CD4-positive, CD25-positive, alpha-beta regulatory T cell (primary cell): ENCODE measurements around the gene GK2. TPM values are rescaled to one million over a fixed set of nuclear protein-coding genes. Genes with fewer than 3 reads are reported as not detected.

Experiments used
- ATAC-seq, 2 donors: fragments of 150-1000 bp; cut with Tn5 transposase; one replicate each; pipeline ENCODE4 v1.10.0; 2021; ENCODE audit warnings: low read depth in 2 of 2, moderate number of reproducible peaks in 2 of 2, moderate library complexity in 1 of 2
- DNase-seq, 3 donors: peaks; one replicate each; pipeline versions ENCODE4 v3.0.0 to v3.0.0-alpha.2; 2012 to 2022; ENCODE audit warnings: mixed read lengths in 1 of 3
- H3K27ac ChIP-seq: one replicate; pipeline ENCODE4 v1.7.0; 2013; ENCODE audit warnings: mild to moderate bottlenecking, low read length; ENCODE audit not compliant: insufficient read depth, poor library complexity, severe bottlenecking
- H3K27me3 ChIP-seq: one replicate; pipeline ENCODE4 v1.7.0; 2013; ENCODE audit warnings: low read length; ENCODE audit not compliant: control insufficient read depth, insufficient read depth
- H3K36me3 ChIP-seq: one replicate; pipeline ENCODE4 v1.7.0; 2013; ENCODE audit warnings: mild to moderate bottlenecking, low read length, moderate library complexity; ENCODE audit not compliant: control insufficient read depth, insufficient read depth
- H3K4me1 ChIP-seq: 2 replicates; pipeline ENCODE4 v1.7.0; 2013; ENCODE audit warnings: mild to moderate bottlenecking, low read length; ENCODE audit not compliant: insufficient read depth, control insufficient read depth, poor library complexity, severe bottlenecking
- H3K4me3 ChIP-seq: one replicate; pipeline ENCODE4 v1.7.0; 2013; ENCODE audit warnings: low read depth, mild to moderate bottlenecking, low read length, moderate library complexity
- H3K9me3 ChIP-seq, 2 experiments: 1 replicate in 1 of 2; 2 replicates in 1 of 2; pipeline ENCODE4 v1.7.0; 2013; ENCODE audit warnings: low read length in 2 of 2, mild to moderate bottlenecking in 1 of 2, moderate library complexity in 1 of 2; ENCODE audit not compliant: control insufficient read depth in 2 of 2
- H3K27ac Mint-ChIP-seq, 3 donors: one replicate each; pipeline ENCODE4 v1.8.0; 2020 to 2022; ENCODE audit warnings: mild to moderate bottlenecking in 3 of 3, mixed read lengths in 3 of 3, moderate library complexity in 2 of 3
- H3K27me3 Mint-ChIP-seq: one replicate; pipeline ENCODE4 v1.8.0; 2022; ENCODE audit warnings: mild to moderate bottlenecking, mixed read lengths
- H3K36me3 Mint-ChIP-seq: one replicate; pipeline ENCODE4 v1.8.0; 2020; ENCODE audit warnings: mixed read lengths
- H3K4me1 Mint-ChIP-seq, 4 donors: one replicate each; pipeline ENCODE4 v1.8.0; 2020 to 2022; ENCODE audit warnings: mixed read lengths in 4 of 4, mild to moderate bottlenecking in 1 of 4
- H3K4me3 Mint-ChIP-seq, 4 donors: one replicate each; pipeline ENCODE4 v1.8.0; 2020 to 2022; ENCODE audit warnings: mild to moderate bottlenecking in 4 of 4, mixed read lengths in 4 of 4, moderate library complexity in 3 of 4
- H3K9me3 Mint-ChIP-seq, 7 donors: one replicate each; pipeline ENCODE4 v1.8.0; 2020 to 2022; ENCODE audit warnings: mixed read lengths in 7 of 7, mild to moderate bottlenecking in 3 of 7, moderate library complexity in 2 of 7
- polyA plus RNA-seq, 4 donors: library from polyadenylated mRNA; unstranded; fragments of 300-500 nt; fragmentation: Illumina TruSeq; gene quantifications; one replicate each; pipeline ENCODE4 v1.2.3, GENCODE V29; 2021
- total RNA-seq: library from RNA; stranded (reverse); gene quantifications from one replicate; pipeline ENCODE4 v1.2.3, GENCODE V29; 2022

Gene GK2
- total and polyA plus RNA-seq, 5 donors from 2014 or later: not detected

- Mint-ChIP-seq H3K4me1 (no peaks in the 10 kb centered on the region), H3K27me3 (no peaks in the 10 kb centered on the region), H3K9me3 (peaks cover 0 to 4% (median 0%) of the 10 kb centered on the region in 7 donors), H3K4me3 (no peak overlapping the region), H3K27ac (no peak overlapping the region), H3K36me3 (no peaks in the 10 kb centered on the region)
- DNase-seq: no peak
- Histone ChIP-seq H3K4me1 (no peaks in the 10 kb centered on the region), H3K9me3 (no peaks in the 10 kb centered on the region), H3K4me3 (no peak overlapping the region), H3K27ac (no peak overlapping the region), H3K36me3 (no peaks in the 10 kb centered on the region), H3K27me3 (no peaks in the 10 kb centered on the region)
- ATAC-seq: no peak
These were observed 3.4 kb downstream of the GK2 start for GRCh38 chr4:79404666-79405065.

- H3K27ac Mint-ChIP-seq: no peak overlapping the region
- H3K9me3 Mint-ChIP-seq: peaks cover 0 to 4% (median 0%) of the 10 kb centered on the region in 7 donors
- Histone ChIP-seq H3K27me3 (no peaks in the 10 kb centered on the region), H3K4me3 (no peak overlapping the region), H3K9me3 (no peaks in the 10 kb centered on the region), H3K36me3 (no peaks in the 10 kb centered on the region), H3K4me1 (no peaks in the 10 kb centered on the region), H3K27ac (no peak overlapping the region)
- no peaks in the 10 kb centered on the region for H3K27me3 Mint-ChIP-seq
- no peak overlapping the region for H3K4me3 Mint-ChIP-seq
- no peaks in the 10 kb centered on the region for H3K36me3 Mint-ChIP-seq
- no peak for DNase-seq
- no peaks in the 10 kb centered on the region for H3K4me1 Mint-ChIP-seq
- no peak for ATAC-seq
These were observed 4.7 kb downstream of the GK2 start for GRCh38 chr4:79403356-79403755.

GRCh38 chr4:79402332-79402851, 5.6 kb downstream of the GK2 start:
- no peak overlapping the region for H3K27ac Mint-ChIP-seq
- Histone ChIP-seq H3K4me1 (no peaks in the 10 kb centered on the region), H3K27me3 (no peaks in the 10 kb centered on the region), H3K27ac (no peak overlapping the region), H3K36me3 (no peaks in the 10 kb centered on the region), H3K9me3 (no peaks in the 10 kb centered on the region), H3K4me3 (no peak overlapping the region)
- no peak overlapping the region for H3K4me3 Mint-ChIP-seq
- H3K9me3 Mint-ChIP-seq: peaks cover 0 to 4% (median 0%) of the 10 kb centered on the region in 7 donors
- no peaks in the 10 kb centered on the region for H3K36me3 Mint-ChIP-seq
- ATAC-seq (no peak), DNase-seq (no peak)
- no peaks in the 10 kb centered on the region for H3K4me1 Mint-ChIP-seq
- no peaks in the 10 kb centered on the region for H3K27me3 Mint-ChIP-seq

GRCh38 chr4:79399076-79399475, 9.0 kb downstream of the GK2 start:
- Mint-ChIP-seq H3K36me3 (no peaks in the 10 kb centered on the region), H3K27ac (no peak overlapping the region), H3K27me3 (no peaks in the 10 kb centered on the region), H3K4me3 (no peak overlapping the region), H3K9me3 (peaks cover 0 to 1% (median 0%) of the 10 kb centered on the region in 7 donors), H3K4me1 (no peaks in the 10 kb centered on the region)
- Histone ChIP-seq H3K27me3 (no peaks in the 10 kb centered on the region), H3K36me3 (no peaks in the 10 kb centered on the region), H3K4me1 (no peaks in the 10 kb centered on the region), H3K9me3 (no peaks in the 10 kb centered on the region), H3K4me3 (no peak overlapping the region), H3K27ac (no peak overlapping the region)
- no peak for ATAC-seq
- no peak for DNase-seq

- H3K27me3 Mint-ChIP-seq: no peaks in the 10 kb centered on the region
- H3K9me3 Mint-ChIP-seq: peaks cover 0 to 1% (median 0%) of the 10 kb centered on the region in 7 donors
- DNase-seq (no peak), ATAC-seq (no peak)
- H3K4me3 Mint-ChIP-seq: no peak overlapping the region
- no peaks in the 10 kb centered on the region for H3K36me3 Mint-ChIP-seq
- Histone ChIP-seq H3K4me3 (no peak overlapping the region), H3K36me3 (no peaks in the 10 kb centered on the region), H3K27ac (no peak overlapping the region), H3K4me1 (no peaks in the 10 kb centered on the region), H3K9me3 (no peaks in the 10 kb centered on the region), H3K27me3 (no peaks in the 10 kb centered on the region)
- no peaks in the 10 kb centered on the region for H3K4me1 Mint-ChIP-seq
- H3K27ac Mint-ChIP-seq: no peak overlapping the region
These were observed 10.1 kb downstream of the GK2 start for GRCh38 chr4:79397951-79398350.

- H3K36me3 ChIP-seq: no peaks in the 10 kb centered on the region
- no peaks in the 10 kb centered on the region for H3K27me3 ChIP-seq
- no peak overlapping the region for H3K4me3 Mint-ChIP-seq
- no peak for DNase-seq
- no peaks in the 10 kb centered on the region for H3K4me1 Mint-ChIP-seq
- H3K9me3 Mint-ChIP-seq: no peaks in the 10 kb centered on the region
- H3K36me3 Mint-ChIP-seq: no peaks in the 10 kb centered on the region
- H3K27ac Mint-ChIP-seq: no peak overlapping the region
- no peaks in the 10 kb centered on the region for H3K4me1 ChIP-seq
- no peaks in the 10 kb centered on the region for H3K9me3 ChIP-seq
- no peak overlapping the region for H3K27ac ChIP-seq
- no peak for ATAC-seq
- no peak overlapping the region for H3K4me3 ChIP-seq
- no peaks in the 10 kb centered on the region for H3K27me3 Mint-ChIP-seq
These were observed 11.2 kb downstream of the GK2 start for GRCh38 chr4:79396794-79397193.

- no peaks in the 10 kb centered on the region for H3K27me3 Mint-ChIP-seq
- H3K4me3 Mint-ChIP-seq: no peak overlapping the region
- H3K27ac Mint-ChIP-seq: no peak overlapping the region
- Histone ChIP-seq H3K4me1 (no peaks in the 10 kb centered on the region), H3K27me3 (no peaks in the 10 kb centered on the region), H3K4me3 (no peak overlapping the region), H3K36me3 (no peaks in the 10 kb centered on the region), H3K9me3 (no peaks in the 10 kb centered on the region), H3K27ac (no peak overlapping the region)
- DNase-seq: no peak
- no peaks in the 10 kb centered on the region for H3K36me3 Mint-ChIP-seq
- H3K4me1 Mint-ChIP-seq: no peaks in the 10 kb centered on the region
- no peak for ATAC-seq
- no peaks in the 10 kb centered on the region for H3K9me3 Mint-ChIP-seq
These were observed 12.2 kb downstream of the GK2 start for GRCh38 chr4:79395841-79396240.

- Histone ChIP-seq H3K4me1 (no peaks in the 10 kb centered on the region), H3K27me3 (no peaks in the 10 kb centered on the region), H3K4me3 (no peak overlapping the region), H3K9me3 (no peaks in the 10 kb centered on the region), H3K27ac (no peak overlapping the region), H3K36me3 (no peaks in the 10 kb centered on the region)
- no peak overlapping the region for H3K4me3 Mint-ChIP-seq
- no peaks in the 10 kb centered on the region for H3K27me3 Mint-ChIP-seq
- no peak overlapping the region for H3K27ac Mint-ChIP-seq
- H3K36me3 Mint-ChIP-seq: no peaks in the 10 kb centered on the region
- H3K4me1 Mint-ChIP-seq: no peaks in the 10 kb centered on the region
- ATAC-seq: no peak
- H3K9me3 Mint-ChIP-seq: no peaks in the 10 kb centered on the region
- no peak for DNase-seq
These were observed 17.1 kb downstream of the GK2 start for GRCh38 chr4:79390890-79391289.
